Neutrophil (primary cell): ENCODE measurements around the gene KIF13A.
"Not testable (repeated sequence)": the region's sequence is repeated elsewhere in the genome, so short reads cannot be mapped to it uniquely, and the experiment has no call there.

Source experiments
- H3K27ac ChIP-seq: fragments of 200-600 bp; sonication (generic); 2 replicates; pipeline ENCODE4 v1.5.1; 2016; ENCODE audit warnings: mild to moderate bottlenecking, moderate library complexity
- H3K27me3 ChIP-seq: fragments of 200-600 bp; sonication (generic); 2 replicates; pipeline ENCODE4 v1.6.0; 2016; ENCODE audit warnings: mild to moderate bottlenecking
- H3K36me3 ChIP-seq: fragments of 200-600 bp; sonication (generic); 2 replicates; pipeline ENCODE4 v1.5.1; 2017
- H3K4me1 ChIP-seq, 2 experiments: fragments of 200-600 bp in 1 of 2; sonication (generic) in 1 of 2; 1 replicate in 1 of 2; 2 replicates in 1 of 2; pipeline versions ENCODE4 v1.5.1 to v1.6.1; 2013 to 2016; ENCODE audit warnings: low read depth in 1 of 2, low read length in 1 of 2, mild to moderate bottlenecking in 1 of 2, moderate library complexity in 1 of 2; ENCODE audit not compliant: control insufficient read depth in 1 of 2, insufficient read depth in 1 of 2
- H3K4me3 ChIP-seq, 2 experiments: fragments of 200-600 bp in 1 of 2; sonication (generic) in 1 of 2; 1 replicate in 1 of 2; 2 replicates in 1 of 2; pipeline ENCODE4 v1.5.1; 2013 to 2016; ENCODE audit warnings: low read depth in 1 of 2, low read length in 1 of 2, mild to moderate bottlenecking in 1 of 2, moderate library complexity in 1 of 2
- H3K9me3 ChIP-seq: fragments of 200-600 bp; sonication (generic); 2 replicates; pipeline ENCODE4 v1.5.1; 2016
- TF ChIP-seq, protein P1 (sequence below): fragments of 200-600 bp; sonication (generic); IDR thresholded peaks from 2 replicates; pipeline ENCODE4 v1.5.1; 2016; ENCODE audit warnings: antibody characterized with exemption

KIF13A gene

GRCh38 chr6:17754254-17754653, 233.2 kb downstream of the KIF13A start:
- no peak overlapping the region for H3K4me3 ChIP-seq
- H3K9me3 ChIP-seq, result no peaks in the 10 kb centered on the region
- TF ChIP-seq, protein P1, sequence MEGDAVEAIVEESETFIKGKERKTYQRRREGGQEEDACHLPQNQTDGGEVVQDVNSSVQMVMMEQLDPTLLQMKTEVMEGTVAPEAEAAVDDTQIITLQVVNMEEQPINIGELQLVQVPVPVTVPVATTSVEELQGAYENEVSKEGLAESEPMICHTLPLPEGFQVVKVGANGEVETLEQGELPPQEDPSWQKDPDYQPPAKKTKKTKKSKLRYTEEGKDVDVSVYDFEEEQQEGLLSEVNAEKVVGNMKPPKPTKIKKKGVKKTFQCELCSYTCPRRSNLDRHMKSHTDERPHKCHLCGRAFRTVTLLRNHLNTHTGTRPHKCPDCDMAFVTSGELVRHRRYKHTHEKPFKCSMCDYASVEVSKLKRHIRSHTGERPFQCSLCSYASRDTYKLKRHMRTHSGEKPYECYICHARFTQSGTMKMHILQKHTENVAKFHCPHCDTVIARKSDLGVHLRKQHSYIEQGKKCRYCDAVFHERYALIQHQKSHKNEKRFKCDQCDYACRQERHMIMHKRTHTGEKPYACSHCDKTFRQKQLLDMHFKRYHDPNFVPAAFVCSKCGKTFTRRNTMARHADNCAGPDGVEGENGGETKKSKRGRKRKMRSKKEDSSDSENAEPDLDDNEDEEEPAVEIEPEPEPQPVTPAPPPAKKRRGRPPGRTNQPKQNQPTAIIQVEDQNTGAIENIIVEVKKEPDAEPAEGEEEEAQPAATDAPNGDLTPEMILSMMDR, result no peak
- H3K36me3 ChIP-seq, result peaks cover 14% of the 10 kb centered on the region
- H3K27me3 ChIP-seq, result no peaks in the 10 kb centered on the region
- H3K4me1 ChIP-seq, result no peaks in the 10 kb centered on the region
- no peak overlapping the region for H3K27ac ChIP-seq

GRCh38 chr6:17745324-17745723, 242.1 kb downstream of the KIF13A start:
- H3K27me3 ChIP-seq, H3K36me3 ChIP-seq, H3K4me3 ChIP-seq, H3K27ac ChIP-seq, H3K9me3 ChIP-seq, H3K4me1 ChIP-seq: not testable (repeated sequence)

GRCh38 chr6:17744757-17745308, 242.6 kb downstream of the KIF13A start:
- not testable (repeated sequence) for H3K4me1 ChIP-seq, H3K4me3 ChIP-seq

GRCh38 chr6:17744019-17744756, 243.2 kb downstream of the KIF13A start:
- Histone ChIP-seq H3K9me3 (no peaks in the 10 kb centered on the region), H3K27me3 (no peaks in the 10 kb centered on the region), H3K27ac (no peak overlapping the region), H3K4me1 (no peaks in the 10 kb centered on the region), H3K4me3 (no peak overlapping the region), H3K36me3 (no peaks in the 10 kb centered on the region)
- TF ChIP-seq, protein P1, result no peak

More at GRCh38 chr6:17744757-17745308, 242.6 kb downstream of the KIF13A start:
- H3K36me3 ChIP-seq, H3K9me3 ChIP-seq, H3K27ac ChIP-seq, H3K27me3 ChIP-seq: not testable (repeated sequence)

GRCh38 chr6:17741507-17741906, 245.9 kb downstream of the KIF13A start:
- H3K36me3 ChIP-seq, result no peaks in the 10 kb centered on the region
- TF ChIP-seq, protein P1, result no peak

DNA sequence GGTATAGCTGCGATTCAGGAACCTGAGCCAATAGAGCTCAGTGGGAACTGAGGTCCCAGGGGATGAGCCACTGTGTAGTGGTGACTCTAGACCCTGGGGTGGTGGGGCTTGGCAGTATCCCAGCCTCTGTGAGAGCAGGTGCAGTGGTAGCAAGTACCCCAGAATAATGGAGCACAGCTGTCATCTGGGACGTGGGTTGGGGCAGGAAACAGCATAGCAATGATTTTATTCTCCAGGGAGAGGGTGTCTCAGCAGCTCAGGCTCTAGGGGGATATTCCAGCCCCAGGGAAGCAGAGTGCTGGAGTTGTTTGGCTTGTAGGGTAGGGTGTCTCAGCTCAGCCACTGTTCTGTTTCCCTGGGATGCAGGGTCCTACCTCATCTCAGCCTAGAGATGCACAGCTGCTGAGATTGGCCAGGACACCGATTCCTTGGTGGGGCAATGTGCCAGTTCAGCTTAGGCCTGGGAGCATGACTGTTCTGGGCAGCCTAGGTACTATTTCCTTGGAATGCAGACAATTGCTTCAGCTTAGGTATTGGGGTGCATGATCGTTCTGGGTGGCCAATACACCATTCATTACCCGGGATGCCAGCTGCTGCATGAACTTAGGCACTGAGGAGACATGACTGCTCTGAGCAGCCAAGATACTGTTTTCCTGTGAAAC, 246.7 kb downstream of the KIF13A start:
- H3K4me1 ChIP-seq, result no peaks in the 10 kb centered on the region
- peaks cover 7% of the 10 kb centered on the region for H3K9me3 ChIP-seq
- H3K27me3 ChIP-seq, result no peaks in the 10 kb centered on the region
- H3K4me3 ChIP-seq, result no peak overlapping the region
- H3K36me3 ChIP-seq, result no peaks in the 10 kb centered on the region
- H3K27ac ChIP-seq, result no peak overlapping the region
- TF ChIP-seq, protein P1, result no peak

More at GRCh38 chr6:17741507-17741906, 245.9 kb downstream of the KIF13A start:
- Histone ChIP-seq H3K27me3 (no peaks in the 10 kb centered on the region), H3K4me3 (no peak overlapping the region), H3K9me3 (peaks cover 7% of the 10 kb centered on the region), H3K27ac (no peak overlapping the region), H3K4me1 (no peaks in the 10 kb centered on the region)
